ENCODE measurements around the gene DNAI1.

Gene DNAI1

GRCh38 chr9:34546834-34547827 lies 88.5 kb downstream of the DNAI1 start:
- DNase-seq, result peak; percentile 19

- peak; percentile 12 for DNase-seq
Measured at GRCh38 chr9:34547960-34548611, 89.5 kb downstream of the DNAI1 start.

GRCh38 chr9:34549407-34549732 lies 90.8 kb downstream of the DNAI1 start:
- DNase-seq, result no peak

DNA sequence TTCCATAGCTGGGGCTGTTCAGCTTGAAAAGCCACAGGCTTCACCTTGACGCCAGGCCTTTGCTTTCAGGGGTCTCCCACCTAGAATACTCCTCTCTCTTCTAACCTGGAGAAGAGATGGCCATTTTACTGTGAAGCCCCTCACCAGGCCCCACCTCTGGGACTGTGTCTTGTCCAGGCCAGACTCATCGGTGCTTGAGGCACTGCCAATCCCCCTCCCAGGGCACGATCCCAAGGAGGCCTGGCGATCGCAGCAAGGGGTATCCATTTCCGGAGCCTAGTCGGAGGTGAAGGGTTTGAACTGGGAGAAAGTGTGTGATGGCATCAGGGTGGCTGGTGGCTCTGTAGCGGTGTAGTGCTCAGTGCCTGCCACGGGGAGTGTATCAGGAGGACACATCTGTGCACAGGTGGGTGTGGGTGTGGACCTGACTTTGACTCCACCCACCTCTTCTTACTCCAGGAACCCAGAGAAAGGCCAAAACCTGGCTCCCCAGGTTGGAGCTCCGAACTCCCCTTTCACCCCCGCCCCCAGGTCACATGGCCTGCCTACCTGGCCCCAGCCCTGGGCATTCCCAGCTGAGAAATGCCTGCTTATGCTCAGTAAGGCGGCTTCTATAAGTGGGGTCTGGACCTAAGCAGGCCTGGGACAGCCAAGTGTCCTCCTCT lies 91.5 kb downstream of the DNAI1 start:
- DNase-seq, result no peak

DNA sequence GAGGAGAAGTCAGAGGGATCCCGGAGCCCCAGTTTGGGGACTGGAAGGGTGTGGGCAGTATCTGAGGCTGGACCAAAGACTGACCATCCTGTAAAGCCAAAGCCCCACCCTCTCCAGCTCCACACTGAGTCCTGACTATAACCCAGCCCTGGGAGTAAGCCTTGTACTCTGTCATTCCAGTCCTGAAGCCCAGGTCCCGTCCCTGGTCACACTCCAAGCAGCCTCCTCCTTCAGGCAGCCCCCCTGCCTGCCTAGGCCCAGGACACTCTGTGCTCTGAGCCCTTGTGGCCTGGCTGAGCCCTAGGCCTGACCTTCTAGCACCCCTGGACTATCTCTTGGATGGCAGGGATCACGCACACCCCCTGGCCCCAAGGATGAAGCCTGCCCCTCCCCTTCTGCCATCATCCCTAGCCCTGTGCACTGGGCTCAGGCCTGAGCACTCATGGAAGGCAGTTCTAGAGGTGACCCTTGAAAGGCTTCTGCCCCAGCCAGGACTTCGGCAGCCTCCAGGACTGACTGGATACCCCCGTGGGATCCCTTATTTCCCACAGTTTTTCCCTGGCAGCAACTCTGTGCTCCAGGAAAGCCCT lies 92.2 kb downstream of the DNAI1 start:
- DNase-seq, result no peak

- no peak for DNase-seq
Measured at GRCh38 chr9:34551751-34552605, 93.4 kb downstream of the DNAI1 start.

DNA sequence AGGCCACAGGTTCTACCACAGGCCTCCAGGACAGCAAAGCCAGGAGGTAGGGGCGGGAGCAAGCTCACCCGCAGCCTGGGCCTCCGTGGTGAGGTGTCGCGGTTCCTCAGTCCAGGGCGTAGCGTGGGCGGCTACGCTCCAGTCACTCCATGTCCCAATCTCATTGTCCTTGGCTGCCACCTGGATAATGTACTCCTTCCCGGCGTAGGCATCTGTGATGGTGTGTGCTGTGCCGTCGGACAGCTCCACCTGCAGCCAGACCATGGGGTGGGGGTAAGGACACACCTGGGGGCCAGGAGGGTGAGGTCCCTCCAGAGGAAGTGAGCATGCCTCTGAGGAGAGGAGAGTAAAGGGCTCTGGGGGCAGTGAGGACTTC lies 94.0 kb downstream of the DNAI1 start:
- no peak for DNase-seq

- no peak for DNase-seq
Measured at GRCh38 chr9:34552986-34553385, 94.4 kb downstream of the DNAI1 start.

- DNase-seq, result no peak
Measured at GRCh38 chr9:34553511-34554021, 95.0 kb downstream of the DNAI1 start.

GRCh38 chr9:34554211-34555001 lies 95.8 kb downstream of the DNAI1 start:
- no peak for DNase-seq

GRCh38 chr9:34555002-34555348 lies 96.4 kb downstream of the DNAI1 start:
- no peak for DNase-seq

DNA sequence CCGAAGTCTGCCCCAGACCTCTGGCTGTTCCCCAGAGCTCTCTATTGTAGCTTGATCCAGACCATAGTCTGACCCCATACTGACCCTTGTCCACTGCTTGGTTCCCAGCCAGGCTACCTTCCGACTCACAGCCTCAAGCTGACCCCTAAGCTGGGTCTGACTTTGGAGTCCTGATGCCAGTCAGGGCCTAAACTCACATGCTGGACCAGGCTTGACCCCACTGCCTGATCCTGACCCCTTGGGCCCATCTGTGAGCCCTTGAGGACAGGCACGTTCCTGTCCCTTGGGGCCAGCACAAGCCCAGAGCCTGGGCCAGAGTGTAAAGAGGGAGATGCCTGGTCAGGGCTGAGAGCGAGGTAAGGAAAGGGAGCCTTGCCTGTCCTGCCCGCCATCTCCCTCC lies 96.9 kb downstream of the DNAI1 start:
- no peak for DNase-seq

DNA sequence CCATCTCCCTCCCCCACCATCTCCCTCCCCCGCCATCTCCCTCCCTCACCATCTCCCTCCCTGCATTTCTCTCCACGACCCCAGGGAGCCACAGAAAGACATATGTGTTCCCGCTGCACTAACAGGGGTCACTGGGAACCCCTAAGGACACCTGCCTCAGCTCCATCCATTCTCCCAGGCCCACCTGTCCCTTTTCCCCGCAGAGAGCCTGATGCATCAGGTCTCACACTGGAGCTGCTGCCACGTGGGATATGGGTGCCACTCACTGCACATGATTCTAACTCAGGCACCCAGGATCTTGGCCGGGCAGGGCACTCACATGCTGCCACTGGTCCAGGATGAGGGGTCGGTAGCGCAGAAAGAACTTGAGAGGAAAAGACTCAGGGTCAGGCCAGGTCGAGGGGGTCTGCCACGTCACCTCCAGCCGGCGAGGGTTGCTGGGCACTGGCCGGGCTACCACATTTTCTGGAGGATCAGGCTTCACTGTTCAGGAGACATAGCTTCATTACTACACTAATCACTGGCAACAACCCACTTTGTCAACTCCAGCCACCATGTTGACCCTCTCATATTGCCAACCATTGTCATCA lies 97.4 kb downstream of the DNAI1 start:
- no peak for DNase-seq

DNA sequence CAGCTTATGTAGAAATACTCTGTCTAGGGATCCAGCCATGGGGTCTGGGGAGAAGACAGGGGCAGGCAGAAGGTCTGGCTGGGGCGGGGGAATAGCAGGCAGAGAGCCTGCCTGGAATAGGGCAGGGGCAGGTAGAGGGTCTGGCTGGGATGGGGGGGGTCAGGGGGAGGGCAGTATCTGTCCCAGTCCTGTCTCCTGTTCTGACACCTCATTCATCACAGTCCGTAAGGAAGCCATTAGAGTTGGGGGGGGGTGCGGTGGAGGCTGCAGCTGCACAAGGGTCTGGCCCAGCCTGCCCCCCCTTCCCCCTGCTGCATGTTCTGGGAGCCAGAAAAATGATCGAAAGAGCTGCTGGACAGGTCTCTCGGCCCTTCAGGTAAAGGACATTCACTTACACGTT lies 98.3 kb downstream of the DNAI1 start:
- no peak for DNase-seq

DNA sequence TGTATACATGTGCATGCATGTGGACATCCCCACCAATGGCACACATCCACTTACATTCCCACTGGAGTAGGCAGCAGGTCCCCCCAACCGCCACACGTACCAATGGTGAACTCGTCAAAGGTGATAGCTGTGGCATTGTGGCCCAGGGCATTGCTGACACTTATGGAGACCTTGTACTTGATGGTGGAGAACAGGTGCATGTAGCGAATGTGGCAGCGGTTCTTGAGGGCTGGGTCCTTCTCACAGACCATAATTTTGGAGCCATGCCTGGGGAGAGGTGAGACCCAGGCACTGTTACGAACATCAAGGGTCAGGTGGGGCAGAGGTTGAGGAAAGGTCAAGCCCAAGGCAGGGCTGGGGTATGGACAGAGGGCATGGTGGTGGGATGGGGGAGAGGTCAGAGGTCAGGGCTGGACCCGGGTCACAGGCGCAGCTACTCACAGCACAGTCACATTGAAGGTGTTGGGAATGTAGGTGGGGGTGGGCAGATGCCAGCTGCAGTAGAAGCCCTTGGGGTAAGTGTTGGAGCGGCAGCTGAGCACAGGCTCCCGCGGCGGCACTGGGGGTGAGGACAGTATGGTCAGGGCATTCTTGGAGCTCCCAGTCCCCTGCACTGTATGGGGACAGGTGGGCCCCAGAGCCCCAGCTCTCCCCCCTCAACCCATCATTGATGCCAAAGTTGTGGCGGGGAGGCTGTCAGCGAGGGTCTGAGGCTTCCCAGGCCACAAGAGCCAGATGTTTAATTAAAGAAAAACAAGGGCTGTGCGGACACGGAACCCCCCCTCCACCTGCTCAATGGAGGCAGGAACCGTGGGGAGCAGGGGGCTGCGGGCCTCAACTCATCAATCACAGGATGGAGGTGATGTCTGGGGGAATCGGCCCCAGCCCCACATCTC lies 99.1 kb downstream of the DNAI1 start:
- no peak for DNase-seq

- DNase-seq, result no peak
Measured at GRCh38 chr9:34558364-34558763, 99.8 kb downstream of the DNAI1 start.

DNA sequence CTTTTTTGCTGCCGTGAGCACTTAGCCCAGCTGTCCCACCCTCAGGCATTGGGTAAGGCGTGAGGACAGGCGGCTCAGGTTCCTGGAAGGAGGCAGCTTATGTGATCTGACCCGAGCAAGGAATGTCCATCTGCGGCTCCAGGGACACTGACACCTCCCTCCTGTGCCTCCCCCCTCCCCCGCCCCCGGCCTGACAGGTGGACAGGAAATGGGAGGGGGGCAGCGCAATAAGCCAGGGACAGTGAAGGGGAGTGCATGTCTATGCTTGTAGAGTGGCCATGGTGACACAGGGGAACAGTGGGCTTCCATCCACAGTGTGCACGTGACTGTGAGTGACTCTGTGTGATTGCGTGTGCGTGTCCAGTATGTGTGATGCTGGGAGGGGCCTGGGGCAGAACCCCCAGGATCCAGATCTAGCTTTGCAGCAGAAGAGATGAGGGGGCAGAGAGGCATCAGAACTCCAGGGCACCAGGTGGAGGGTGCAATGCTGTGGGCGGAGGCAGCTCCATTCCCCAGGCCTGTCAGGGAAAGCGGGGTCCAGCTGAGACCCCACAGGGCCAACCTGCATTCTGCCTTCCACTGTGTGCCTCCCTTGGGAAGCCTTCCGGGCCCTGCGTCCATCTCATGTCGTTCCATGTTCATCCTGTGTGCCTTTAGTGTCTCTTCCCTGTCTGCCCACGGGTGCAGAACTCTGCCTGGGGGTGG lies 100.5 kb downstream of the DNAI1 start:
- DNase-seq, result no peak

DNA sequence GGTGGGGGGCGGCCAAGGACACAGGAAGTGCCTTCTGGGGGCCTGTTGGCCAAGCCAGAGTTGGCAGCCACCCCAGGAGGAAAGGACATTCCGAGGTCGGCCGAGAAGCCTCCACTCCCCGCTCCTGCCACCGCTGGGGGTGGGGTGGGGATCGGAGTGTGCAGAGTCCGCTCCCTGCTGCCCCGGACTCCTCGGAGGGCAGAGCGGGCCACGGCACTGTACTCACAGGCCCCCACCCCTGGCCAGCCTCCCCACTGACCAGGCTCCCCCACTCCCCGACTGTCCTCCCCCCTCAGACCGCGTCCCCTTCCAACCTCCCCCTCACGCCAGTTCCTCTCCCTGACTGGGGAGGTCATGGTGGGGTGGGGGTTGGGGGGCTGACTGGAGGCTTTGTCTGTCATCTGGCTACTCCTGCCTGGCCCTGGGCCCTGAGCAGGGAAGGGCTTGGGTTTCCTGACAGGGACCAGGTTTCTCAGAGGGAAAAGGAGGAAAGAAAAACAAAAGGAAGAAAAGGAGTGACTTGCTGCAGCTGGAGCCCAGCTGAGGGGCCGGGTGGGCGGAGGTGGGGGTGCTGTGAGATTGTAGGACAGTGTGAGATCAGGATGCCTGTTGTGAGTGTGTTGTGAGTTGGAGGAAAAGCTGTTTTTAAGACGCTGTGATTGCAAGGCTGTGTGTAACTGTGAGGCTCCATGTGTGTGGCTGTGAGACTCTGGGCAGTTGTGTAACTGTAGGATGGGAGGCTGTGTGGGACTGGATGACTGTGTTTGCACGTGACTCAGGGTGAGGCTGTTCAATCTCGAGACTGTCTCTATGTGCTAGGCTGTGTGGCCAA lies 101.2 kb downstream of the DNAI1 start:
- DNase-seq, result no peak

Measured in T-helper 9 cell (primary cell).